CD4-positive, alpha-beta T cell treated with Interleukin-21 for 1 hour (primary cell): ENCODE results near the gene FLNB.
A peak's percentile ranks its signal among the peaks of the same experiment; 100 is the strongest.

ENCODE experiments used
- DNase-seq: peaks from one replicate; pipeline ENCODE4 v3.0.0-alpha.2; 2020

FLNB gene

GRCh38 chr3:58144478-58145325 lies 136.5 kb downstream of the FLNB start:
- no peak for DNase-seq

- DNase-seq, result no peak
Observed at GRCh38 chr3:58148049-58148448, 139.8 kb downstream of the FLNB start.

GRCh38 chr3:58150130-58150809 lies 142.0 kb downstream of the FLNB start:
- no peak for DNase-seq

GRCh38 chr3:58150810-58151199 lies 142.6 kb downstream of the FLNB start:
- DNase-seq, result no peak

GRCh38 chr3:58151637-58152036 lies 143.4 kb downstream of the FLNB start:
- DNase-seq, result no peak

GRCh38 chr3:58152225-58153015 lies 144.2 kb downstream of the FLNB start:
- no peak for DNase-seq

GRCh38 chr3:58153371-58153770 lies 145.1 kb downstream of the FLNB start:
- no peak for DNase-seq

GRCh38 chr3:58154626-58155449 lies 146.6 kb downstream of the FLNB start:
- no peak for DNase-seq

GRCh38 chr3:58155838-58156237 lies 147.6 kb downstream of the FLNB start:
- DNase-seq, result no peak

- no peak for DNase-seq
Observed at GRCh38 chr3:58157700-58158099, 149.5 kb downstream of the FLNB start.

- no peak for DNase-seq
Observed at GRCh38 chr3:58158442-58159153, 150.4 kb downstream of the FLNB start.

GRCh38 chr3:58160399-58160798 lies 152.2 kb downstream of the FLNB start:
- no peak for DNase-seq

- no peak for DNase-seq
Observed at GRCh38 chr3:58161435-58162398, 153.5 kb downstream of the FLNB start.

- no peak for DNase-seq
Observed at GRCh38 chr3:58163234-58163633, 155.0 kb downstream of the FLNB start.

- DNase-seq, result no peak
Observed at GRCh38 chr3:58164199-58164879, 156.1 kb downstream of the FLNB start.

GRCh38 chr3:58164906-58165821 lies 156.9 kb downstream of the FLNB start:
- DNase-seq, result no peak

GRCh38 chr3:58167431-58168351 lies 159.5 kb downstream of the FLNB start:
- DNase-seq, result peak; percentile 47

- DNase-seq, result no peak
Observed at GRCh38 chr3:58168498-58168897, 160.3 kb downstream of the FLNB start.
